PC-3 (cell line): ENCODE measurements around the gene KLK14.

Source experiments
- EZH2 ChIP-seq: fragments of 300-600 bp; sonication (generic); IDR thresholded peaks from one replicate; pipeline ENCODE4 v1.6.1; 2017; ENCODE audit warnings: antibody characterized with exemption, mild to moderate bottlenecking, low read length; ENCODE audit not compliant: unreplicated experiment
- TF ChIP-seq, protein P1 (sequence below): fragments of 300-600 bp; sonication (generic); conservative IDR thresholded peaks from 2 replicates; pipeline ENCODE4 v1.5.1; 2017; ENCODE audit warnings: antibody characterized with exemption, low read depth, mild to moderate bottlenecking, low read length

DNA sequence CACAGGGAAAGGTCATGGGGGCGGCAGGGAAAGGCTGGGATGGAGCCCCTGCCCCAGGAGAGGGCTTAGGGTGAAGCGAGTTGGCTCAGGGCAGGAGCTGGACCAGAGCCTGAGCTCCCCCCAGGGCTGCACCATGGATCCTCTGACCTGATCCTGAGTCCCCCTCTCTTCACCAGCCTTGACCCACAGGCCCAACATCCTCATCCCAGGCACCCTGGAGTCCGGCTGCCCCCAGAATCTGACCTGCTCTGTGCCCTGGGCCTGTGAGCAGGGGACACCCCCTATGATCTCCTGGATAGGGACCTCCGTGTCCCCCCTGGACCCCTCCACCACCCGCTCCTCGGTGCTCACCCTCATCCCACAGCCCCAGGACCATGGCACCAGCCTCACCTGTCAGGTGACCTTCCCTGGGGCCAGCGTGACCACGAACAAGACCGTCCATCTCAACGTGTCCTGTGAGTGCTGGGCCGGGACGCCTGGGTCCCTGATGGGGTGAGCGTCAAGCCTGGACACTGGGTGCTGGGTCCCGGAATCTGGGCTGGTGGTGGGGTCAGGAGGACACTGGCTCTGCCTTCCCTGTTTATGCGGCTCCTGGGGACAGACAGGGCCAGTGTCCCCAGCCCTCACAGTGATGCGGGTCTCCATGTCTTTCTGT, 42.9 kb upstream of the KLK14 start:
- TF ChIP-seq, protein P1, sequence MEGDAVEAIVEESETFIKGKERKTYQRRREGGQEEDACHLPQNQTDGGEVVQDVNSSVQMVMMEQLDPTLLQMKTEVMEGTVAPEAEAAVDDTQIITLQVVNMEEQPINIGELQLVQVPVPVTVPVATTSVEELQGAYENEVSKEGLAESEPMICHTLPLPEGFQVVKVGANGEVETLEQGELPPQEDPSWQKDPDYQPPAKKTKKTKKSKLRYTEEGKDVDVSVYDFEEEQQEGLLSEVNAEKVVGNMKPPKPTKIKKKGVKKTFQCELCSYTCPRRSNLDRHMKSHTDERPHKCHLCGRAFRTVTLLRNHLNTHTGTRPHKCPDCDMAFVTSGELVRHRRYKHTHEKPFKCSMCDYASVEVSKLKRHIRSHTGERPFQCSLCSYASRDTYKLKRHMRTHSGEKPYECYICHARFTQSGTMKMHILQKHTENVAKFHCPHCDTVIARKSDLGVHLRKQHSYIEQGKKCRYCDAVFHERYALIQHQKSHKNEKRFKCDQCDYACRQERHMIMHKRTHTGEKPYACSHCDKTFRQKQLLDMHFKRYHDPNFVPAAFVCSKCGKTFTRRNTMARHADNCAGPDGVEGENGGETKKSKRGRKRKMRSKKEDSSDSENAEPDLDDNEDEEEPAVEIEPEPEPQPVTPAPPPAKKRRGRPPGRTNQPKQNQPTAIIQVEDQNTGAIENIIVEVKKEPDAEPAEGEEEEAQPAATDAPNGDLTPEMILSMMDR: no peak
- TF ChIP-seq EZH2: no peak
